ENCODE measurements around the gene OVOL2.

Gene OVOL2

DNA sequence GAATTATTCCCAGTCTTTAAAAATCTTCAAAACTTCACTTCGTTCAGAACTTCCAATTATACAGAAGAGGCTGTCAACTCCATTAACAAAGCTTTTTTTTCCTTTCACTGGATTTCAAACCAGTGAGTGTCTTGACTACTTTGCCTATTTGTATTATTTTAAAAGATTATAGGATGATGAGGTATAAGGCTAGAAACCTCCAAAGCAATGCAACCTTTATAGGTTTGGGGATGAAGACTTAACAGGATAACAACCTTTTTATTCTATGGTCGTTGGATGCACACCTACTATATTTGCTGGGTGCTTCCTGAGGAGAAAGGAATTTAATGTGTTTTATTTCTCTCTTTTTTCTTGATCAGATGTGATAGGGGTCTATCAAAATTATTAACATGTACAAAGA lies 1.9 kb upstream of the OVOL2 start:
- TF ChIP-seq, protein P1, sequence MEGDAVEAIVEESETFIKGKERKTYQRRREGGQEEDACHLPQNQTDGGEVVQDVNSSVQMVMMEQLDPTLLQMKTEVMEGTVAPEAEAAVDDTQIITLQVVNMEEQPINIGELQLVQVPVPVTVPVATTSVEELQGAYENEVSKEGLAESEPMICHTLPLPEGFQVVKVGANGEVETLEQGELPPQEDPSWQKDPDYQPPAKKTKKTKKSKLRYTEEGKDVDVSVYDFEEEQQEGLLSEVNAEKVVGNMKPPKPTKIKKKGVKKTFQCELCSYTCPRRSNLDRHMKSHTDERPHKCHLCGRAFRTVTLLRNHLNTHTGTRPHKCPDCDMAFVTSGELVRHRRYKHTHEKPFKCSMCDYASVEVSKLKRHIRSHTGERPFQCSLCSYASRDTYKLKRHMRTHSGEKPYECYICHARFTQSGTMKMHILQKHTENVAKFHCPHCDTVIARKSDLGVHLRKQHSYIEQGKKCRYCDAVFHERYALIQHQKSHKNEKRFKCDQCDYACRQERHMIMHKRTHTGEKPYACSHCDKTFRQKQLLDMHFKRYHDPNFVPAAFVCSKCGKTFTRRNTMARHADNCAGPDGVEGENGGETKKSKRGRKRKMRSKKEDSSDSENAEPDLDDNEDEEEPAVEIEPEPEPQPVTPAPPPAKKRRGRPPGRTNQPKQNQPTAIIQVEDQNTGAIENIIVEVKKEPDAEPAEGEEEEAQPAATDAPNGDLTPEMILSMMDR (IDR thresholded peaks at IDR 0.05; ENCODE audit: insufficient read depth, low read length, poor library complexity, severe bottlenecking) = no peak
- Histone ChIP-seq H3K79me2 (ENCODE audit: insufficient read depth, low read length) (no peaks in the 10 kb centered on the region), H3K4me2 (ENCODE audit: low read depth, low read length, poor library complexity, severe bottlenecking) (no peak overlapping the region), H3K4me3 (ENCODE audit: insufficient read depth, low read length, poor library complexity, severe bottlenecking) (no peak overlapping the region), H3F3A (ENCODE audit: insufficient read depth) (no peaks in the 10 kb centered on the region), H3K9me3 (ENCODE audit: insufficient read depth, low read length) (no peaks in the 10 kb centered on the region), H3K27ac (ENCODE audit: low read depth, low read length) (no peak overlapping the region), H3K27me3 (ENCODE audit: low read length) (no peaks in the 10 kb centered on the region), H3K9me2 (replicated peaks; ENCODE audit: insufficient read depth, low read length) (no peaks in the 10 kb centered on the region), H3K36me3 (ENCODE audit: low read length) (no peaks in the 10 kb centered on the region), H3K9ac (ENCODE audit: low read length) (no peak overlapping the region), H4K20me1 (ENCODE audit: low read depth, low read length) (no peaks in the 10 kb centered on the region), H2AFZ (ENCODE audit: low read depth, low read length, severe bottlenecking) (no peak overlapping the region)

GRCh38 chr20:18058661-18059467 lies 1.1 kb upstream of the OVOL2 start:
- no peaks in the 10 kb centered on the region for H3K79me2 ChIP-seq (ENCODE audit: insufficient read depth, low read length)
- no peak overlapping the region for H3K27ac ChIP-seq (ENCODE audit: low read depth, low read length)
- H3F3A ChIP-seq (ENCODE audit: insufficient read depth) = no peaks in the 10 kb centered on the region
- no peaks in the 10 kb centered on the region for H3K9me2 ChIP-seq (replicated peaks; ENCODE audit: insufficient read depth, low read length)
- H3K36me3 ChIP-seq (ENCODE audit: low read length) = no peaks in the 10 kb centered on the region
- no peak overlapping the region for H3K4me2 ChIP-seq (ENCODE audit: low read depth, low read length, poor library complexity, severe bottlenecking)
- H3K4me3 ChIP-seq (ENCODE audit: insufficient read depth, low read length, poor library complexity, severe bottlenecking) = no peak overlapping the region
- H4K20me1 ChIP-seq (ENCODE audit: low read depth, low read length) = no peaks in the 10 kb centered on the region
- no peak overlapping the region for H3K9ac ChIP-seq (ENCODE audit: low read length)
- H3K9me3 ChIP-seq (ENCODE audit: insufficient read depth, low read length) = no peaks in the 10 kb centered on the region
- H2AFZ ChIP-seq (ENCODE audit: low read depth, low read length, severe bottlenecking) = no peak overlapping the region
- H3K27me3 ChIP-seq (ENCODE audit: low read length) = no peaks in the 10 kb centered on the region
- no peak for TF ChIP-seq EZH2phosphoT487 (conservative IDR thresholded peaks at IDR 0.05; ENCODE audit: low read length)
- TF ChIP-seq, protein P1 (IDR thresholded peaks at IDR 0.05; ENCODE audit: insufficient read depth, low read length, poor library complexity, severe bottlenecking) = no peak

DNA sequence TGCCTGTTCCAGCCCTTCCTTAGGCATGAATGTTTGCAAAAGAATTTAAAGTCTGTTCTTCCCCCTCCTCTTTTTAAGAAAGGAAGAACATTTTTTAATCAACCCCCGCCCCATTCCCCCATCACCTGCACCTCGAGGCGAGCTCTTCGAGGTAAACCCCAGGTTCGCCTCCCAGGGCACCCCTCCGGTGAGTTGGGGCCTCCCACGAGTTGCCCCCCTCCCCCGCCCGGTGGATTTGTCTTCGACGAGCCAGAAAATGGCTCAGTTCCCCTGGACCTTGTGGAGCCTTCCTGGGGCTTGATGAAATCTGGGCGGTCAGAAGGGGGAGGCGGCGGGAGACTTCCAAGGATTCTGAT lies 256 bp upstream of the OVOL2 start:
- no peak for TF ChIP-seq EZH2phosphoT487 (conservative IDR thresholded peaks at IDR 0.05; ENCODE audit: low read length)
- TF ChIP-seq, protein P1 (IDR thresholded peaks at IDR 0.05; ENCODE audit: insufficient read depth, low read length, poor library complexity, severe bottlenecking) = no peak
- Histone ChIP-seq H3K27me3 (ENCODE audit: low read length) (no peaks in the 10 kb centered on the region), H3K9ac (ENCODE audit: low read length) (no peak overlapping the region), H4K20me1 (ENCODE audit: low read depth, low read length) (no peaks in the 10 kb centered on the region), H3K36me3 (ENCODE audit: low read length) (no peaks in the 10 kb centered on the region), H3K4me3 (ENCODE audit: insufficient read depth, low read length, poor library complexity, severe bottlenecking) (no peak overlapping the region), H3K9me3 (ENCODE audit: insufficient read depth, low read length) (no peaks in the 10 kb centered on the region), H3K4me2 (ENCODE audit: low read depth, low read length, poor library complexity, severe bottlenecking) (no peak overlapping the region), H2AFZ (ENCODE audit: low read depth, low read length, severe bottlenecking) (no peak overlapping the region), H3K9me2 (replicated peaks; ENCODE audit: insufficient read depth, low read length) (no peaks in the 10 kb centered on the region), H3K27ac (ENCODE audit: low read depth, low read length) (no peak overlapping the region), H3K79me2 (ENCODE audit: insufficient read depth, low read length) (no peaks in the 10 kb centered on the region), H3F3A (ENCODE audit: insufficient read depth) (no peaks in the 10 kb centered on the region)

Data from SU-DHL-6 (cell line).